DMS114 treated with DMSO at 0.1 percent for 48 hours (cell line): ENCODE data around the gene ARL15.
"Not testable (repeated sequence)": the region's sequence is repeated elsewhere in the genome, so short reads cannot be mapped to it uniquely, and the experiment has no call there.

Experiments used
- DNase-seq: peaks from one replicate; lab custom pipeline; 2025; ENCODE audit not compliant: unreplicated experiment; lab: John Stamatoyannopoulos, UW

ARL15 gene

DNA sequence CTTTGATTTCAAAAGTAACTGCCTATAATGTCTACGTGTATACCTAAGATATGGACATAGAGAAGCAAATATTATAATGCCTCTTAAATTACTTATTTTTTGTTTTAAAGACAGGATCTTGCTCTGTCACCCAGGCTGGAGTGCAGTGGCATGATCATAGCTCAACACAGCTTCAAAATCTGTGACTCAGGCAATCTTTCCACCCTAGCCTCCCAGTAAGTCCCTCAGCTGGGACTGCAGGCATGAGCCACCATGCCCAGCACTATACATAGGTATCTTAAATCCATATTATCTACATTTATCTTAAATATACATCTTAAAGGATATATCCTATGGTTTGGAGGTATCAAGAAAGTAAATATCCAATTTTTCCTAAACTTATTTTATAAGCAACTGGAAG lies 261.2 kb downstream of the ARL15 start:
- no peak for DNase-seq

DNA sequence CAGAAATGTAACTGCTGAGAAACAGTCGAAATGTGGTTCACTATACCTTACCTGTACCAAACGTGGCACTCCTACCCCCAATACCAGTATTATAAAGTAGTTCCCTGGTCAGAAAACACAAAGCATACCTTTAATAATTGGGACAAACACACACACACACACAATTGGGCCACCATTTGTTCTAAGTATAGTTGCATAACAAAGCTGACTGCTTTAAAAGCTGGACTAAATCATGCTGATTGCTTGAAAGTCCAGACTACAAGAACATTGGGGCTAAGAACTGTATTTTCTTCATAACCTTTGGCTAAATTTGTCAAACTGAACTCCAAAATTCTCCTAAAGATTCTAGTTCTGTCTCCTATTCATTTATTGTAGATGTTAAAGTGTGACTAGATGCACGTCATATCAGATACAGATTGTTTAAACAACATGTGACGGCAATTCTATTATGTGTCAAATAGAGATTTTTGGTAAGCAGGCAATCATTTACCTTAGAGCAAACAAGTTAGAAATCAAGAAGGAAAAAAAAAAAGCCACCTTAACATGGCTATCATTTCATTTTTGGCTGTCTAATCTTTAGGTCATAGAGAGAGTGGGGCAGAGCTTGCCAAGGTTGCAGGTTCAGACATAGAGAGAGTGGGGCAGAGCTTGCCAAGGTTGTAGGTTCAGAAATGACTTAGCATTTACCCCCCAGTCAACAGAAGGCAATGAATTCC lies 265.1 kb downstream of the ARL15 start:
- no peak for DNase-seq

DNA sequence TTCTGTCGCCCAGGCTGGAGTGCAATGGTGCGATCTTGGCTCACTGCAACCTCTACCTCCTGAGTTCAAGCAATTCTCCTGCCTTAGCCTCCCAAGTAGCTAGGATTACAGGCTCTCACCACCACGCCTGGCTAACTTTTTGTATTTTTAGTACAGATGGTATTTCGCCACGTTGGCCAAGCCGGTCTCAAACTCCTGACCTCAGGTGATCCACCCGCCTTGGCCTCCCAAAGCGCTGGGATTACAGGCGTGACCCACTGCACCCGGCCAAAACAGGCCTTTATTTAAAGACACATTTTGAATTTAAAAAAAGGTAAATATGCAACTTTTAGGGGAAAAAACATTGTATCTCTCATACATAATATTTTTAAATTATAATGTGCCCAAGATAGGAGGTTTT lies 266.1 kb downstream of the ARL15 start:
- not testable (repeated sequence) for DNase-seq

DNA sequence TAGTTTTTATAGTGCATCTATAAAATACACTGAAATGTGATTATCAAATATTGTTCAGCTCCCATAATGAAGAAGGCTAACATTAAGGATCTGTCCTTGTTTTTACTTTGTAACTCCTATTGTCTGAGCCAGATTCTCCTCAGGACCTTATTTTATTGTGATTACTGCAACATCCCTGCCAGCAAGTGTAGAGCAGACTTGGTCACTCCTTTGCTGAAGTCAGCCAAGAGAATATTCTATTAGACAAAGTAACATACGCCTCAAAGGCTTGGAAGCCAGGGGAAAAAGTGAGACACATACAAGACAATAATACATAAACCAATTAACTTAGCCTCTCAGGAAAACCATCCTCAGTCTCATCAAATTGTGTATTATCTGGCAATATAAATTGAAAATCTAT lies 269.6 kb downstream of the ARL15 start:
- no peak for DNase-seq

DNA sequence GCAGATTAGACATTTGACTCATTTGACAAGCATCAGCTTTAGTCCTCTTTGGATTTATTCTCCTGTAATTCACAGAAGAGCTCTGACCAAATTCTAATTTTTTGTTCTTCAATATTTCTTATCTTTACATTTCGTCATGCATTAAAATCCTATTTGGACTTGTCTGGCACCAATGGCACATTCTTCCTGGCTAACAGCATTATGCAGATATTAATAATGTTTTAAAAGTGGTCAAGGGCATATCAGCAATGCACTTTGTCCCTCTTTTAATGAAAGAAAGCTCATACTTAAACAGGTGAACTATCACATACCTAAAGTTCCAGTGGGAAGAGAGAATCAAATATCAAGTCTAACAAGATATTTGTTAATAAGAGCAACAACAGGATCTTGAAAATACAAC lies 270.4 kb downstream of the ARL15 start:
- DNase-seq, result no peak

DNA sequence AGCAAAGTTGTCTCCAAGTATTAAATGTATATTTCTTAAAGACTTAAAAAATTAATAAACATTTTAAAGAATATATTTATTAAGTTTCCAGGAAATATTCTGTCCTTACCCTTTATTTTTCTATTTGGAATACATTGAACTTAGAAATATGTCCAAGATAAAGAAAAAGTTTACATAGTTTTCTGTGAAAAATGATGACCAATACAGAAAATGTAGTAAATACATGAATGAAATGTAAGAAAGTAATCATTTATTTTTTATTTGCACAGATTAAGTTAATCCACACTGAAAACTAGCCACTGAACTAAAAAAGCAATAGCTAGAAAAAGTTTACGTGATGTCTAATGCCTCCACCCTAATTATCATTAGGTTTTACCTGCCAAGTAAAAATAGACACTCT lies 273.2 kb downstream of the ARL15 start:
- DNase-seq, result no peak

DNA sequence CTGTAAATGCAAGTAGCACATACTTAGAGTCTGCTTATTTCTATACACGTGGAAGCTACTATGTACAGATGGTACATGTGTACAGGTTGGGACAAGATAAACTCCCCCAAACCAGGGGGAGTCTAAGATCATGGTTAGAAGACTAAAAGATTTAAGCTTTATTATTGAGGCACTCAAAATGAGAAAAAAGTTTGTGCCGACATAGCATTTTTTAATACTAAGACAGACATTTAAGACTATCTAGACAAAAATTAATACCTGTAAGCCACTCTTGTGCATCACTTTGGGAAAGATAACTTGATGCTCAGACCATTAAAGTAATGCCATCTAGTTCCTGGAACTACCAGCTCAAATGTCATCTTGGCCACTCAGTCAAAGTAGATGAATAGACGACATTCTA lies 279.4 kb downstream of the ARL15 start:
- DNase-seq, result no peak

DNA sequence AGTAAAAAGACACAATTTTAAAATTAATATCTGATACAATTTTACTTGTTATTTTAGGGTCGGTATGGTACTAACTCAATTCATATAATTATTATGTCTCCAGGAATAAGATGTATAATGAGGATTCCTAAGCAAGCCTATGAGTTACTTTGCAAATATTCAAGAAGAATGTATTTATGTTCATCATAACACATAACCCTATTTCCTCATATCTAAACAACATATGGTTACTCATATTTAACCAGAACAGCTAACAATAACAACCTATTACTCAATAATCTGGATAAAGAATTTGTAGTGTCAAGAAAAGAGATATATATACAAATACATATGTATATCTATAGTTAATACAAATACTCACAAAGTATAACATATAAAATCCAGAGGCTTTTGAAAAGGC lies 285.9 kb downstream of the ARL15 start:
- no peak for DNase-seq

DNA sequence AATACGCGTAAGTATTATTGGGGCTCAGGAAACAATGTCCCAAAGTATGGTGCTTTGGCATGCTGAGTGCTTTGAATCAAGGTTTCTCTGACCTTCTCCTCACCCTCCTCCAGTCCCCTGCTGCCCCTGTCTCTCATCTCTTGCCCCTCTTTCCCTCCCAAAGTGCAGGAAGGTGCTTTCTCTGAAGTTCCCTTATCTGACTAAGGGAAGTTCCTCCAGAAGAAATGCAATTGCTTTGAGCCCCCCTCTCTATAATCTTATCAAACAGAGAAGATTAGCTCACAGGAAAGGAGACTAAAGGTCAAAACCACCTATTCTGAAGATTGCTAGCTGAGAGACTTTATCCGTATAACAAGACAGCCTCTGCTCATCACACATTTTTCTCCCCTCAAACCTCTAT lies 288.1 kb downstream of the ARL15 start:
- no peak for DNase-seq

DNA sequence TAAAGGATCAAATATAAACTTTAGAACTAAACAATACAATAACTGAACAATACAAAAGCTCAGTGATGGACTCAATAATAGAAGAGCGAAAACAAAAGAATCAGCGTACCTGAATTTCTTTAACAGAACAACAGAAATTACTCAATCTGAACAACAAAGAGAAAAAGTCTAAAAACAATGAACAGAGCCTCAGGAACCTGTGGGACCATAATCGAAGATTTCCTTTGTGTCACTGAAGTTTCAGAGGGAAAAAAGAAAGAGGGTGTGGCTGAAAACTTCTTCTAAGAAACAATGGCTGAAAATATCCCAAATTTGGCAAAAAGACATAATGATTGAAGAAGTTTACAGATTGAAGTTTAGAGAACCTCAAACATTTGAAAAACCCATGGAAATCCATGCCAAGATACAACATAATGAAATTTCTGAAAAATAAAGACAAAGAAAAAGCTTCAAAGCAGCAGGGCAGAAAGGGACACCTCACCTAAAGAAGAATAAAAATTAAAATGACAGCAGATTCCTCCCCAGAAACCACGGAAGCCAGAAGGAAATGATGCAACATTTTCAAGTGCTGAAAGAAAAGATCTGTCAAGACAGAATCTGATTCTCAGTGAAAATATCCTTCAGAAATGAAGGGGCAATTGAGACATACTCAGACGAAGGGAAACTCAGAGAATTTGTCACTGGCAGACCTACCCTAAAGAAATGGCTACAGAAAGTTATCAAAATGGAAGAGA lies 288.8 kb downstream of the ARL15 start:
- no peak for DNase-seq

DNA sequence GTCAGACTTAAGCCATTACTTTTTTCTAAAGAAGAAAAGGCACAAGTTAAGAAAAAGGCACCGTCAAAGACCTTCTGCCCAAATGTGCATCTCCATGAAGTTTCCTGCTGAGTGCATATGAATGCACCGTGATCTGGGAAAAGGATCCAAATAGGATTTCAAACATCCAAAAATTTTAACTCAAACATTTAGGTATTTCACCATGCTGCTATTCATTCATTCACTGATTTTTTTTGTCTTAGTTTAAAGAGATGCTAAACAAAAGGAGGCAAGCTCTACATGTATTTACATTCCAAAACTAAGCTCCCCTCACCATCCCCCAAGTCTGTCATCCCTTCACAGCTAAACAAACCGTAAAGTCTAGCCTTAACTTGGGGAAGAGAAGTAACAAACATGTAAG lies 291.9 kb downstream of the ARL15 start:
- DNase-seq, result no peak

DNA sequence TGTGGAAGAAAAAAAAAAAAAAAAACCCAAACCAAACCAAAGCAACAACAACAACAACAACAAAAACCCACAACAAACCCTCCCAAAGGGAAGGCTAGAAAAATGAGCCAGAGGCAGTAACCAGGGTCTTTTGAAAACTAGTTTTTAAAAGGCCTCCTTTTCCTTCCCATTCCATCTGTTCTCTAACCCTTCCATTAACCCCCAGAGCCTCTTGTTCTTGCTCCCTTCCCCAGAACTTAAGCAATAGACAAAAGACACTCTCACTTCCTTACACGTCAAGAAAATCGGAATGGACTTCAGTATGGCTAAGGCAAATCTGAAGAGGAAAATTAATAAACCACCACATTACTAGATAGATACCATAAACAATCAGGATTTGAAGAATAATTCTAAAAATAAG lies 292.8 kb downstream of the ARL15 start:
- DNase-seq, result no peak

DNA sequence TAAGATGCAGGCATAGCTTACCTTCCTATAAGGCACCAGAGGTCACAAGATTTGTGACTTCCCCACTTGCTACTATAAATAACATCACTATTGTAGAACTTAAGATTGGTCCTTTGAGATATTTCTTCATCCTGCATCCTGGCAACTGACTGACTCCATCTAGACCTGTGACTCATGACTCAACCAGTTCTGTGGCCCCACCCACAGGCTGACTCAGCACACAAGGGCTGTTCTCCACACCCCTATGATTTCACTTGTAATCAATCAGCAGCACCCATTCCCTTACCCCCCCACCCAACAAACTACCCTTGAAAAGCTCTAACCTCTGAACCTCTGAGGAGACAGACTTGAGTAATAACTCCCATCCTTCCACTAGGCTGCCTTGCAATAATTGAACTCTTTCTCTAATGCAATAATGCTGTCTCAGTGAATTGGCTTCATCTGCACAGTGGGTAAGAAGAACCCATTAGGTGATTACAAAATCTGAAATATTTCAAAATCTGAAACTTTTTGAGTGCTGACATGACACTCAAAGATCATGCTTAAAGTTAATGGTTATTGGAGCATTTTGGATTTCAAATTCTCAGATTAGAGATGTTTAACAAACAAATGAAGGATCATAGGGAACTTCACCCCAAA lies 296.7 kb downstream of the ARL15 start:
- no peak for DNase-seq

DNA sequence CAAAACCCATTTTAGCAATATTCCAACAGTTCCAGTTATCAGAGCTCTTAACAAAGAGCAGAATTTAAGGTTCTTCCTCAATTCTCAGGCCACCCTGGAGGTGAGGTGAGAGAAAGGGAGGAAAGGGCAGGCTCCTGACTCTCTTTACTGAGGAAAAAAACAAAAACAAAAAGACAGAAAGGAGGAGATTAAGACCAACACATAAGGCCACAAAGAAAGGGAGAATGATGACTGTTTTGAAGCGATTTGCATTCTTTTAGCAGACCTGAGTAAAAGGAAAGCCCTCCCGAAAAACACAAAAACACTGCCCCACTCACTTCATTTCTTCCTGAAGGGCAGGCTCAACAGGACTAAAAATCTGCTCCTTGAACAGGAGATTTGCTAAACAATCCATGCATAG lies 300.5 kb downstream of the ARL15 start:
- DNase-seq, result no peak

DNA sequence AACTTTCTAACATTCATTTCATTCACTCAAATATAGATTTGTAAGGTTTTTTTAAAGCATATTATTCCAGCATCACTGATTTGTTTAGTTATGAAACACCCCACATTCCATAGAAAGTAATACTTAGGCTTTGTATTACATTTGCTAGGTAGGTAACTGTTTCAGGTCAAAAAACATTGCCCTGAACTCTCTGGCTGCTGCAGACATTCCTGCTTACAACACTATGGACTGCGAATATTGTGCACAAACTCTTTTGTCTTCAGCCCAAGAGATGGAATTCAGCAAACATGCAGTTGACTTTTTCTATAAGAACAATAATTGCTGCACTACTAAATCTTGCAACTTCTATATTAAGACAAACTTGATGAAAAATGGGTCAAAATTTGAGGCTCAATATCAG lies 301.0 kb downstream of the ARL15 start:
- DNase-seq, result no peak

DNA sequence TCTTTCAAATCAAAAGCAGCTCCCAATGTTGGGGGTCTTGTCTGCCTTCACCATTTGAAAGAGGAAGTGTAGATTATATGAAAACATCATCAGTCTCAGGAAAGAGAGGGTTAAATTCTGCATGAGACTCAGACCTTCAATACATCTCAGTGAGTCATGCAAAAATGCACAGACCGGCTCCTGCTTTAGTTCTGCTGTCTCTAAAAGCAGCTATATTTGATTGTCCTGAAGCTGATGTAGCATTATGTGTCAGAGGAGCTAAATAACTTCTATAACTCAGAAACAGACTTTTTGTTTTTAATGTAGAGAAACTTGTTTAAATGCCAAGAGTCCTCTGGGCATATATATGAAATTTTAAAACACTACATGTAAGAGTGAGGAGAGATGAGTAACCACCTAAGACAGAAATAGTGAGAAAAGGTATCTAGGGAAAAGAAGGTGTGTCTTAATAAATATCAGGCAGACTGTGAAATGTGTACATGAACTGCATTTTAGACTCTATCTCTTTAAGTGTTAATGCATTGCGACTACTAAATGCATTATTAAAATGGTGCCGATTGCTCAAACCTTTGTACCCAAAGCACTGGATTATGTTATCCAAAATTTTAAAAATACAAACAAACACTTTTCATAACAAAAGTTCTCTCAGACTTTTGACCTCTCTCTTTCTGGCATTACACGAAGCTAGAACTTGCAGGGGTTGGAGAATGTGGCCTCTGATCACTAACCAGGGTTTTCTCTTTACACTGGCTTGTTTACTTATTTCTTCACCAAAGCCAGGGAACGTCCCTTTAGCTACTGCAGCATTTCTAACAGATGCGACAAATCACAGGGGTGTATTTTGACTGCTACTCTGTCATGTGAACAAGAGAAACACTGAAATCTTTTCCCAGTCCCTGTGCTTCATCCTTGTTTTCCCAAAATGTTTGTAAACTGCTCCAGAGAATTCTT lies 302.3 kb downstream of the ARL15 start:
- no peak for DNase-seq

DNA sequence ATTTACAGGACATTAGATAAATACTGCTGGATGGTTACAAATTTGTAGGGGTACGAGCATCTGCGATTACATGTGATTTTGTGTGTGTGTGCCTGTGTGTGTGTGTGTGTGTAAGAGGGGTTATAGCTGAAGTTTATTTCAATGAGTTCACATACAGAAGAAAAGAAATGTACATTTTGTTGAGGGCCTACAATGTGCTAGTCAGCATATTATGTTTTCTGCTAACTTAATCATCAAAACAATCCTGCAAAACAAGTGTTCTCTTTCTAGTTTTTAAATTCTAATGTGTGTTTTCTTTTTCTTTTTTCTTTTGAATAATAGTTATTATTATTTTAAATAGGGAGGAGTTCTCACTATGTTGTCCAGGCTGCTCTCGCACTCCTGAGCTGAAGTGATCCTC lies 305.7 kb downstream of the ARL15 start:
- no peak for DNase-seq

DNA sequence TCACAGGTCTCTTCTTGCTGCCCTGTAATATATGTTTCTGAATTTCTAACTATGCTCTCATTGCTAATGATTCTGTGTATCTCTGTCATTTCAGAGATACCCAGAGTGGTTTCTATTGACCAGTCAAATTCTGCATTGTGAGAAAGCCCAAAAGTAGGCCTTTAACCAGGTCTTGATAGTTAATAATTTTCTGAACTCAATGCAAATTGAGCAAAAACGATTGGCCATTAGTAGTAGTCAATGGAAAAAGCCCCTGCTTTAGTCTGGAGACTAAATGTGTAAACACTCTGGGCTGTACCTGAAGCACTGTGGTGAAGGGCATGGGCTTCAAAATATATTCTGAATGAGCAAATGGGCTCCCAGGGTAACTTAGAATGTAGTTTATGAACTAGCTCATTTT lies 307.6 kb downstream of the ARL15 start:
- DNase-seq, result no peak

DNA sequence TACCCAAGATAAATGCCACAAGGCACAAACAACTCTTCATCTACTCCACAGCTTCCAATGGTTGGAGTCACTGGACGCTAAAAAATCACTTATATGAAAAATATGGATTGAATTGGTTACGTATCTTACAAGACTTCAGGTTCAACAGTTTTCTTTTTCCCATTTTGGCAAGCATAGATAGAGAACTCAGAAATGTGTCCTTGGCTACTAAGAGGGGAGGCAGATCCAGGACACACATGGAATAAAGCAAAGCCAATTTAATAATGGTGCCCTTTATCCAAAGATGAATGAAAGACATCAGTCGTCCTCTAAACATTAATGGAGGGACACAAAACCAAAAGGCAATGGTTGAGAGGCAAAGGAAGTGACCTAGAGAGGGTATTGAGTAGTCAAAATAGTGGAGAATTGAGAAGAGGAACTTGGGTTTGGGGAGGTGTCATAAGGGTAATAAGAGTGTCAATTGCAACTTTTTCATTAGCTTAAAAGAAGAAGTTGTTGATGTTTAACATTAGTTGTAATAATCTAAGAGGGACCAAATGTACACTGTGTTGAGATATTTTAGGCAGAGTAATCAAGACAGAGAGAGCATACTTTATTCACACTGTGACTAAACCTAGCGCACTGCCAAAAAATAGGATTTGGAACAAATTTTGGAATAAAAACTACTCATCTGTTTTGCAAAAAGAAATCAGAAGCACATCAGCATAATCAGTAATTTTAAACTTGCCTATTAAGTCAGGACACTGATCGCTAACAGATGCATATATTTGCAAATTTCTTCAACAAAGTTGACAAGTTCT lies 308.2 kb downstream of the ARL15 start:
- DNase-seq, result no peak

DNA sequence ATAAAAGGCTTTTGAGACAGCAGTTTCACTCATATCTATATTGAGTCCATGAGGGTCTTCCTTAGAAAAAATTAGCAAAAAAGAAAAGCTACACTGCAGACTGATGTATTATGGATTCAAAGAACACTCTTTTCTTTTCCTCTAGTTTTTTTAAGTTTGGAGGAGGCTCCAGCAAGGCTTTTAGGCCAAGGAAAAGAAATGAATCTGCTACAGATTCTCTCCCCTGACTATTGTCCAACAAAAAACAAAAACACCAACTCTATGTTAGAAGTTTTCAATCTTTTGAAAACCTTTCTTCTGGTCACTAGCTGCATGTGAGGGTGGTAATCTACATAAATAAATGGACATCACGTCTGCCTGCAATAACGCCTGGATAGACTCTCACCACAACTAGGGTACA lies 310.4 kb downstream of the ARL15 start:
- no peak for DNase-seq
